BJ (cell line): ENCODE results near the gene PCF11. TPM values are rescaled to one million over a fixed set of nuclear protein-coding genes. Genes with fewer than 3 reads are reported as not detected.

ENCODE experiments used
- CTCF ChIA-PET: fragments of 350-600 bp; formaldehyde crosslinking; extraction: SDS; loops from one replicate; lab custom pipeline; 2021; ENCODE audit warnings: antibody characterized with exemption, inconsistent platforms; lab: Yijun Ruan, JAX
- POLR2A ChIA-PET: fragments of 300-600 bp; sonication (Branson Sonifier 250); formaldehyde crosslinking; extraction: SDS; loops from one replicate; lab custom pipeline; 2021; ENCODE audit warnings: antibody characterized with exemption; lab: Charles Lee
- DNase-seq: peaks from one replicate; pipeline ENCODE4 v3.0.0-alpha.2; 2011; ENCODE audit warnings: low read depth
- H3K27me3 ChIP-seq: 2 replicates; pipeline ENCODE4 v1.6.0; 2011; ENCODE audit warnings: low read length; ENCODE audit not compliant: control insufficient read depth, insufficient read depth
- H3K36me3 ChIP-seq: 2 replicates; pipeline ENCODE4 v1.5.1; 2011; ENCODE audit warnings: low read length; ENCODE audit not compliant: control insufficient read depth, insufficient read depth
- H3K4me3 ChIP-seq: 2 replicates; pipeline ENCODE4 v1.5.1; 2011; ENCODE audit warnings: low read depth, mild to moderate bottlenecking, control low read depth, low read length
- CTCF ChIP-seq: IDR thresholded peaks from 2 replicates; pipeline ENCODE4 v1.5.1; 2011; ENCODE audit warnings: low read depth, mild to moderate bottlenecking, control low read depth, inconsistent platforms, low read length, moderate library complexity; ENCODE audit not compliant: insufficient read depth
- polyA plus RNA-seq: library from polyadenylated mRNA; depleted of rRNA; stranded (reverse); fragments of >200 nt; gene quantifications from 2 replicates; pipeline ENCODE4 v1.2.3, GENCODE V29; 2011

Gene PCF11
- polyA plus RNA-seq, 1 experiment, result 14.6 TPM

- no peak overlapping the region for H3K4me3 ChIP-seq
- peaks cover 11% of the 10 kb centered on the region for H3K36me3 ChIP-seq
- no peaks in the 10 kb centered on the region for H3K27me3 ChIP-seq
- no peak for DNase-seq
- no peak for TF ChIP-seq CTCF
- ChIA-PET CTCF (interaction anchor here (0.5 to 0.7 kb wide), 2 partner anchors 29 to 69 kb away, joined by 3 read pairs; no protein-coding TSS in a partner anchor), POLR2A (no interaction called here)
These were observed 9.4 kb downstream of the PCF11 start for GRCh38 chr11:83166193-83166866.

- H3K4me3 ChIP-seq, result no peak overlapping the region
- no peak for TF ChIP-seq CTCF
- DNase-seq, result no peak
- no peaks in the 10 kb centered on the region for H3K27me3 ChIP-seq
- CTCF ChIA-PET, result no interaction called here
- peaks cover 11% of the 10 kb centered on the region for H3K36me3 ChIP-seq
- POLR2A ChIA-PET, result no interaction called here
These were observed 11.8 kb downstream of the PCF11 start for GRCh38 chr11:83168756-83169155.

- TF ChIP-seq CTCF, result no peak
- ChIA-PET POLR2A (no interaction called here), CTCF (no interaction called here)
- H3K27me3 ChIP-seq, result no peaks in the 10 kb centered on the region
- no peak for DNase-seq
- no peak overlapping the region for H3K4me3 ChIP-seq
- peaks cover 9% of the 10 kb centered on the region for H3K36me3 ChIP-seq
These were observed 13.9 kb downstream of the PCF11 start for GRCh38 chr11:83170865-83171264.

- CTCF ChIA-PET, result no interaction called here
- no peak overlapping the region for H3K4me3 ChIP-seq
- POLR2A ChIA-PET, result no interaction called here
- H3K27me3 ChIP-seq, result no peaks in the 10 kb centered on the region
- no peak for DNase-seq
- peaks cover 9% of the 10 kb centered on the region for H3K36me3 ChIP-seq
- TF ChIP-seq CTCF, result no peak
These were observed 15.6 kb downstream of the PCF11 start for GRCh38 chr11:83172551-83172950.

- no peak for DNase-seq
- ChIA-PET CTCF (interaction anchor here (0.9 kb wide), 1 partner anchor 108 kb away, joined by 4 read pairs; no protein-coding TSS in a partner anchor), POLR2A (no interaction called here)
- TF ChIP-seq CTCF, result no peak
- Histone ChIP-seq H3K36me3 (peaks cover 4% of the 10 kb centered on the region), H3K4me3 (no peak overlapping the region), H3K27me3 (no peaks in the 10 kb centered on the region)
These were observed 17.1 kb downstream of the PCF11 start for GRCh38 chr11:83174008-83174407.
